AG08396 (cell line): Measurements from ENCODE around the gene NANOS3.
"Not testable (repeated sequence)": the region's sequence is repeated elsewhere in the genome, so short reads cannot be mapped to it uniquely, and the experiment has no call there.

Source experiments
- DNase-seq: peaks from one replicate; pipeline ENCODE4 v3.0.0; 2012; ENCODE audit warnings: low spot score, mixed read lengths

The NANOS3 gene

DNA sequence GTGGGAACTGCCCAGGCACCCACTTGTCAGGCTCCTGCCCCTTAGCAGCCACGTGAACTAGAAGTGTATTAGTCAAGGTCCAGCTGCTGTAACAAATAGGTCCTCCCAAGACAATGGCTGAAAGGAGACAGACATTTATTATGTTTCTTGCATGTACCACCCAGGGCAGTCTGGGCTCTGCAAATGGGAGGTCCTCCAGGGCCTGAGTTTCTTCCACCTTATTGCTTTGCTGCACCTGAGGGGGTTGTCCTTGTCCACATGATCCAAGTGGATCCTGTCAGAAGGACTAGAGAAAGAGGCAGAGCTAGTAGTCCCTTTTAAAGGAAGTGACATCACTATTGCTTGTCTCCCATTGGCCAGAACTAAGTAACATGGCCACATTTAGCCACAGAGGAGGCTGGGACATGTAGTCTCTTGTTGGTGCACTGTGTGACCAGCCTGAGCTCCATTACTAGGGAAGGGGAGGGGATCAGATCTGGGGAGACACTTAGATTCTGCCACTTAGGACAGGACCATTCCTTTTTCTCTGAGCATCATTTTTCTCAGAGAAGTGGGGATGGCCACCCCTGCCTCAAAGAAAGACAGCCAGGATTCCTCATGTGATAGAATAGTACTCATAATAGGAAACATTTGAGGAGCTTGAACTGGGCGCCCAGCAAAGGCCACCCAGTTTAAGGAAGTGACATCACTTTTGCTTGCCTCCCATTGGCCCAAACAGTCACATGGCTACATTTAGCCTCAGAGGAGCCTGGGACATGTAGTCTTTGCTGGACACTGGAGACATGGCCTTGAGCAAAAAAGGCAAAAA, 44.2 kb downstream of the NANOS3 start:
- DNase-seq, result peak; percentile 73

DNA sequence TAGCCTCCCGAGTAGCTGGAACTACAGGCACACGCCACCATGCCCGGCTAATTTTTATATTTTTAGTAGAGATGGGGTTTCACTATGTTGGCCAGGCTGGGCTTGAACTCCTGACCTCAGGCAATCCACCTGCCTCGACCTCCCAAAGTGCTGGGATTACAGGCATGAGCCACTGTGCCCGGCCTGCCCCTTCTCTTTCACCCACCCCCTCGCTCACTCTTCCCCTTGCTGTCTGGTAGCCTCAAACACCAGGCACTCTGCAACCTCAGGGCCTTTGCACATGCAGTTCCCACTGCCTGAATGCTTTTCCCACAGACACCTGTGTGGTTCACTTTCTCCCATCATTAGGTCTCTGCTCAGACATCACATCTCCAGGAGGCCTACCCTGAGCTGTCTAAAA, 45.2 kb downstream of the NANOS3 start:
- DNase-seq, result not testable (repeated sequence)

DNA sequence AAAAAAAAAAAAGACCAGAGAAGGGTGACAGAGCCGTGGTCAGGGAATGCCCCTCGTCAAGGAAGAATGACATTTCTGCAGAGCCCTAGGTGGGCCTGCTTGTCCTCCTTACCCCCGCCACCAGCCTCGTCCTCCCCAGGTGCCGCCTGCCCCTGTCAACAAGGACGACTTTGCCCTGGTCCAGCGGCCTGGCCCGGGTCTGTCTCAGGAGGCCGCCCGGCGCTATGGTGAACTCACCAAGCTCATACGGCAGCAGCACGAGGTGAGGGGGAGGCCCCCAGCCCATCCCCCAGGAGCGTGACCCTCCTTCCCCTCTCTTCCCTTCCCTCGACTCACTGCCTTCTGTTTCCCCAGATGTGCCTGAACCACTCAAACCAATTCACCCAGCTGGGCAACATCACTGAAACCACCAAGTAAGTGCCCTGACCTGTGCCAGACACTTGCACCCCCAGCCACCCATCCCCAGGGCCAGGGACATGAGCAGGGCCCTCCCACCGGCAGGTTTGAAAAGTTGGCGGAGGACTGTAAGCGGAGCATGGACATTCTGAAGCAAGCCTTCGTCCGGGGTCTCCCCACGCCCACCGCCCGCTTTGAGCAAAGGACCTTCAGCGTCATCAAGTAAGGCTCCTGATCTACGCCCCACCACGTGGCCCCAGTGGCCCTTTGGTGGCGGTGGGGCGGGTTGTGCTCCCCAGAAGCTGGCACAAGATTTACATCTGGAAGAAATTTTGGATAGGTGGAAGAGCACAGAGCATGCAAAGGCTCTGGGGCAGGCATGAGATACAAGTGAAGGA, 46.5 kb downstream of the NANOS3 start:
- DNase-seq, result no peak

DNA sequence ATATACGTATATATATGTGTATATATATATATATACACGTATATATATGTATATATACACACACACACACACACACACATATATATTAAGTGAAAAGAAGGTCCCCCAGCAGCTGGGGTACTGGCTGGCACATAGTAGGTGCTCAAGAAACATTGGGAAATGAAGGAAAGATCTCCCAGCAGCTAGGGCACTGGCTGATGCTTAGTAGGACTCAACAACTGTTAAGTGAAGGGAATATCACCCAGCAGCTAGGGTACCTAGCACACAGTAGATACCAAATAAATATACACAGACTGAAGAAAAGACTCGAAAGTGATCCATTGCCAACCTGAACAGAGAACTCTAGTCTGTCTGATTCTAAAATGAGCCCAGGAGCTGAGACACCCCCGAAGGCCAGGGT, 49.1 kb downstream of the NANOS3 start:
- DNase-seq, result no peak

DNA sequence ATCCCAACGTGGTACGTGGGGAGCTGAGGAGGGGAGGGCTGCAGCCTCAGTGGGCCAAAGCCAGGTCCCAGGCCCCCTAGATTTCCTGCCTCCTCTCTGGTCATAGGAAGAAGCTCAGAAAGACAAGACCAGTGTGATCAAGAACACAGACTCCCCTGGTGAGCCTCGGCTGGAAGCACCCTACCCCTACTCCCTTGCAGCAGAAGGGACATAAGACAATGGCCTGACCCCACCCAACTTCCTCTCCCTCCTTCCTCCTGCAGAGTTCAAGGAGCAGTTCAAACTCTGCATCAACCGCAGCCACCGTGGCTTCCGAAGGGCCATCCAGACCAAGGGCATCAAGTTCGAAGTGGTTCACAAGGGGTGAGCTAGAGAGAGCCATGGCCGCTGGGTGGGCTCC, 49.8 kb downstream of the NANOS3 start:
- DNase-seq, result no peak

DNA sequence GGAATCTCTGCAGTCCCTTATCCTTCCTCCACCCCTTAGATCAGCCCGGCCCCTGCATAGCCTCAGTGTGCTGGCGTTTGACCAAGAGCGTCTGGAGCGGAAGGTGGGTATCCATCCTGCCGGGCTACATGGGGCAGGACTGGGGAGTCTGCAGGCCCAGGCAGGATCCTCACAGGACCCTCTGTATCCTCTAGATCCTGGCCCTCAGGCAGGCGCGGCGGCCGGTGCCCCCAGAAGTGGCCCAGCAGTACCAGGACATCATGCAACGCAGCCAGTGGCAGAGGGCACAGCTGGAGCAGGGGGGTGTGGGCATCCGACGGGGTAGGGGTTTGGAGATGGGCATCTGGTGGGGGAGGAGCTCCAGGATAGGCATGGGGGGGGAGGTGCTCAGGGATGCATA, 52.4 kb downstream of the NANOS3 start:
- DNase-seq, result peak; percentile 14

DNA sequence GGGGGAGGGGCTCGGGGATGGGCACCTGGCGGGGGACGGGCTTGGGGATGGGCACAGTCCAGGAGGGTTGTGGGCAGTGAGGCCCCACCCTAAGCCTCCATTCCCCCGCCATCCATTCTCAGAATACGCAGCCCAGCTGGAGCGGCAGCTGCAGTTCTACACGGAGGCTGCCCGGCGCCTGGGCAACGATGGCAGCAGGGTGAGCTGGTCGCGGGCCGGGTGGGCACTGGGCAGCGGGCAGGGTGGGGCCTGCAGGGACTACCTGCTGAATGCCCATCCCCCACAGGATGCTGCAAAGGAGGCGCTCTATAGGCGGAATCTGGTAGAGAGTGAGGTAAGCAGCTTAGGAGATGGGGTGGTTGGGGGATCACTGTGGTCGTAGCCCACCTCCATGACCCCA, 53.0 kb downstream of the NANOS3 start:
- no peak for DNase-seq
